ENCODE measurements around the gene LYG1.
"Not testable (repeated sequence)": the region's sequence is repeated elsewhere in the genome, so short reads cannot be mapped to it uniquely, and the experiment has no call there.

The LYG1 gene

DNA sequence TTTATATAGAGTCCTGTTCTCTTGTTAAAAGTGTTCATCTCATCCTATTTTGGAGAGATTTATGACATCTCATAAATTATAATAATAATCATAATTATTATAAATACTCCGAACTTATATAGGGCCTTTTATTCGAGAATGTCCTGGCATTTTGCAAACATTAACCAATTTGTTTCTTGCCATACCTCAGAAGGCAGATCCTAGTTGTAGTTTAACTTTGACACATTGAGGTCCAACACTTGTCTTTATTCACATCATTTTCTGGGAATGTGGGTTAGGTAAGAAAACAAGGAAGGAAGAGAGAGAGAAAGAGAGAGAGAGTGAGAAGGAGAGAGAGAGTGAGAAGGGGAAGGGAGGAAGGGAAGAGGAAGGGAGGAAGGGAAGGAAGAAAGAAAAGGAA, at the start of gene LYG1:
LYG1 (minus strand) TSS at position 101 of the 400 bp plus-strand sequence. CDS start 5,527 bp downstream, outside the sequence.
- not testable (repeated sequence) for DNase-seq

DNA sequence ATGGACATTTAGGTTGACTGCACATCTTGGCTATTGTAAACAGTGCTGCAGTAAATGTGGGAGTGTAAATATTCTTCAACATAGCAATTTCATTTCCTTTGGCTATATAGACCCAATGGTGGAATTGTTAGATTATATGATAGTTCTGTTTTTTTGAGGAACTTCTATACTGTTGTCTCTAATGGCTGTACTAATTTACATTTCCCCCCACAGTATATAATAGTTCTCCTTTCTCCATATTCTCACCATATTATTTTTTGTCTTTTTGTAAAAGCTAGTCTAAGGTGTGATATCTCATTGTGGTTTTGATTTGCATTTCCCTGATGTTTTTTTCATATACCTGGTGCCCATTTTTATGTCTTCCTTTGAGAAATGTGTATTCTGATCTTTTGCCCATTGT, 49.2 kb upstream of the LYG1 start:
- no peak for DNase-seq

DNA sequence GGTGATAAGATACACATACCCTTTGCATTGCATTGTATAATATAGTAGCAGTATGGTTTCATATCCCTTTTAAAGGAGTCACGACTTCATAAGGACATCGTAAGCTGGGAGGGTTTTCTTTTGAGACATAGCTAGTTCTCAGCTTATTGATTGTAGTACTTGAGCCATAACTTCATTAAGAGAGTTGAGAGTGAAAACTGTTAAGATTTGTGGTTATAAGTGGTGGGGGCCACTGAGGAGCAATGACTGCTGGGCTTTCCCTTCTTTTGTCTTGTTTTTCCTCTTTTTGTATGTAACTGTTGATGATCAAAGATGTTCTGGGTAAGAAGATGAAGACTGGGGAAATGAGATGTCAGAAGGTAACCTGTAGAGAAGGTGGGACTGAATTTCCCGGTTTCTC, 47.2 kb upstream of the LYG1 start:
- no peak for DNase-seq

- no peak for DNase-seq
Measured at GRCh38 chr2:99346218-99346617, 45.2 kb upstream of the LYG1 start.

GRCh38 chr2:99345446-99345845, 44.4 kb upstream of the LYG1 start:
- DNase-seq, result not testable (repeated sequence)

DNA sequence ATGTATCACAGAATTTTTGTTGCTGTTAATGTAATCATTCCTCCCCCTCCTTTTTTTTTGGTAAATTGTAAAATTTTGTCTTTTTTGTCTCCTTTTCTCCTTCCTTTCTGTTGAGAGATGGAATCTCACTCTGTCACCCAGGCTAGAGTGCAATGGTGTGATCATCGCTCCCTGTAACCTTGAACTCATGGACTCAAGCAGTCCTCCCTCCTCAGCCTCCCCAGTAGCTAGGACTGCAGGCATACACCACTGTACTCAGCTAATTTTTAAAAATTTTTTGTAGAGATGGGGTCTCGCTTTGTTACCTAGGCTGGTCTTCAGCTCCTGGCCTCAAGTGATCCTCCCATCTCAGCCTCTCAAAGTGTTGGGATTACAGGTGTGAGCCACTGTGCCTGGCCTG, 41.5 kb upstream of the LYG1 start:
- DNase-seq, result no peak

DNA sequence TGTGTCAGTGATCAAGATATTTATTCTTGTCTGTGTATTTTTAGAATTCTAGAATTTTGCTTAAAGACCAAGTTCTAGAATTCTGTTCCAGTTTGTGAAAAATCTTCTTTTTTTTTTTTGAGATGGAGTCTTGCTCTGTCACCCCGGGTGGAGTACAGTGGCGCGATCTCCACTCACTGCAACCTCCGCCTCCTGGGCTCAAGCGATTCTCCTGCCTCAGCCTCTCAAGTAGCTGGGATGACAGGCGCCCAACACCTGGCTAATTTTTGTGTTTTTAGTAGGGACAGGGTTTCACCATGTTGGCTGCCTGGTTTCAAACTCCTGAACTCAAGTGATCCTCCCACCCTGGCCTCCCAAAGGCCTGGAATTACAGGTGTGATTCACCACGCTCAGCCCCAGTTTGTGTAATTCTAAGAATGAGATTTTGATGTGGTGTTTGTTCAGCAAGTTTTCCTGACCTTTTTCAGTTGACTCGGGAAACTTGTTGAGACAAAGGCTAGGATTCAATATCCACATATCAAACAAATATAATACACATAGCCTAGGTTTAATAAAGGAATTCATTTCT, 39.8 kb upstream of the LYG1 start:
- no peak for DNase-seq

GRCh38 chr2:99338029-99338585, 37.1 kb upstream of the LYG1 start:
- DNase-seq, result no peak

DNA sequence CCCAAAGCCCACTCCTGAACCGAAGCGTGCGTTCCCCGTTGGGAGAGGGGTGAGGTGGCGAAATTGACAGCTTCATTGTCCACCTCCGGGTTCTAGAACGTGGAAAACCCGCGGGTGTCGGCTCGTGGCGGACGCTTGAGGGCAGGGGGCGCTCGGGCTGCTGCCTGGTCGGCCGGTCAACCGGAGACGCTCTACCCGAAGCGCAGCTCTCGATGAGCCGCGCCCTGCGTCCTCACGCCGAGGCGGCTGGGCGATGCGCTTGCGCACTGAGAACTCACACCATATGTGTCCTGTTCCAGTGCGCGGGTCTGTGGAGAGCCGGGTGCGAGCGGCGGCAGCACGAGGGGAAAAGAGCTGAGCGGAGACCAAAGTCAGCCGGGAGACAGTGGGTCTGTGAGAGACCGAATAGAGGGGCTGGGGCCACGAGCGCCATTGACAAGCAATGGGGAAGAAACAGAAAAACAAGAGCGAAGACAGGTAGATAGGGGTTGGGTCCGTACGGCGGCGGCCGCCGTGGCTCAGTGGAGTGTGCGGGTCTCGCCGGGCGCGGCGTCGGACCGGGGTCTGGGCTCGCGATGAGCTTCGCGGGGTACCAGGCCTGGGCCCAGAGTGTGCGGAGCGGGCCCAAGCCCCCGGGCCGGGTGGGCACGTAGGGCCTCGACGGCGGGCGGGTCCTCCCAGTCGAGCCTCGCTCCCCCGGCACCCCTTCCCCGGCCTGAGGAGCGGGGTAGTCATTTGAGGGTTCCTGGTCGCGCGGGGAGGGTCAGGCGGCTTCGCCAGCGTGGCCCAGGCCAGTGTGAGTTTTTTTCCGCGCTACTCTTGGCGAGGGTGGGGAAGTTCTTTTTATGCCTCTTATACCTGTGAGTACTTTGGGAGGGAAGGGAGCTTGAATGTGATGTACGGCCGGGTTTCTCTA, 36.4 kb upstream of the LYG1 start, which contains the start of gene EIF5B:
EIF5B (plus strand) TSS at position 277 of the 916 bp plus-strand sequence; CDS start at position 443, 166 bp downstream.
- DNase-seq, result peak; percentile 96

GRCh38 chr2:99336804-99337112, 35.8 kb upstream of the LYG1 start:
- no peak for DNase-seq

DNA sequence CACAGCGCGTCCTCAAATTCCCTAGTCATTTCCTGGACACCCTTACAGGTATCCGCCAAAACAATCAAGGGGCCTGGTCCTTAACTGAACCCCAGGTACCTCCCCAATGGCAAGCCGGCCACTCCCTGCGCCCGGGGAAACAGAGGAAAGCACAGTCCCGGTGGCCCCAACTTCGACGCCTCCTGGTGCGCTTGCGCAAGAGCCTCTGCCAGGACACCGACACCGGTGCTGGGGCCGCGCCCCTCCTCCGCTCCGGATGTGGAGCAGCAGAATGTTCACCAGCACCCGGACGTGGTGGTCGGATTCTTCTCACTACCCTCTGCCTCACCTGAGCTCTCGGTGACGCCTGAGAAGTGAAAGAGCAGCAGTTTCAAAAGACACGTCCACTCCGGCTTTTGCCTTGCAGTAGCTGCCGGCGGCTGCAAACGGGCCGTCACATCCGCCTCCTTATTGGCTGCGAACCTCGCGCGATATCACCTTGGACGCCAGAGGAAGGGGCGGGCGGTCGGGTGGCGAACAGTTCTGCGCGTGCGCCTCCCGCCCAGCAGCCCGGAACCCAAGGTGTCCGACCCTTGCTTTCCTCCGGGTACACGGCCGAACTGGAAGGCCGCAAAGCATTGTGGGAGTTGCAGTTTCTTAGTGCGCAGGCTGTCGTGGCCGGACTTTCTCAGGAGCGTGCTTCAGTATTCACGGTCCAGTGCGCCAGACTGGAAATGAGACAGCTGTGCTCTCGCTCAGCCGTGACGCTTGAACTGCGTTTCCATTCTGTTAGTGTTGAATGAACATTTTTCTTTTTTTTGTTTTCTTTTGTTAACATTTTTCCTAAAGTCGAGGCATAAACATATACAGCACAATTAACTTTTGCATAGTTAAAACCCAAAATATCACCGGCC, 35.2 kb upstream of the LYG1 start, which contains the start of gene TXNDC9:
TXNDC9 (minus strand) TSS at position 423 of the 893 bp plus-strand sequence. CDS start 3,123 bp downstream, outside the sequence.
- peak; percentile 97 for DNase-seq

DNA sequence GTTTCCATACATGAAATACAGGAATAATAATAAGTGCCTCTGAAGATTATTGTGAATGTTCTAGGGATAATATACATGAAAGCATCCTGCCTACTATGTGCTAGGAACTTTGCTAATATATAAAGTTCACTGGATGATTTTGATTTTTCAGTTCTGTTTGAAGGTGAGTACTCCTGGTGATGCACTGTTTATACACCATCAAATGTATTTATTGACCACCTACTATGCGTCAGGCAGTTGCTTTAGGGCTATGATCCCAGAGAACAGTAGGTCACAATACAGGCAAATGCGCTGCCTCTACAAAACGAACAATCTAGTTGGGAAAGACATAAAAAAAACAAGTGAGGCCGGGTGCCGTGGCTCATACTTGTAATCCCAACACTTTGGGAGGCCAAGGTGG, 24.4 kb upstream of the LYG1 start:
- DNase-seq, result no peak

- DNase-seq, result not testable (repeated sequence)
Measured at GRCh38 chr2:99317873-99318200, 16.8 kb upstream of the LYG1 start.

GRCh38 chr2:99317161-99317872, 16.3 kb upstream of the LYG1 start:
- DNase-seq, result no peak

GRCh38 chr2:99299580-99299979, 1.4 kb downstream of the LYG1 start:
- no peak for DNase-seq

GRCh38 chr2:99297994-99298393, 3.0 kb downstream of the LYG1 start:
- DNase-seq, result no peak

GRCh38 chr2:99285526-99285925, 15.5 kb downstream of the LYG1 start:
- DNase-seq, result no peak

GRCh38 chr2:99279969-99280695, 20.9 kb downstream of the LYG1 start:
- no peak for DNase-seq

DNA sequence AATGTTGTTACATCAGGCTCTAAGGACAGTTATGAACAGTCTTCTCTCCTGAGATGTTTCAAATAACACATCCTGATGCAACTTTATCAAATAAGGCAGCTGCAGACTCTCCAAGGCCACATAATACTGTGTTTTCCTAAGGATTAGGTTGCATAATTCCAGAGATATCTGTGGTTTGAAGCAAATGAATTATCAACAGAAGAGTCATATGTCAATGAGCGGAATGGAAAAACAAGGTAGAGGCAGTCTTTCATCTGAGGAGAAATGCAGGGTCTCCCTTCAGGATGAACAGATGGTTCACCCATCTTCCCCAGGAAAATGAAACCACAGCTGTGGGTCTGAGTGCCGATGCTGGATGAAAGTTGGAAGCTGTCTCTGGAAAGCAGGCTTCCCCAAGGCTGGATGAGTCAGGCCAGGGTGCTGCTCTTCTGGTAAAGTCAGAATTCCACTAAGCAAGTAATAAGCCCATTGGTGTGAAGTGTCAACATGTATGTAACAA, 22.2 kb downstream of the LYG1 start:
- no peak for DNase-seq

- DNase-seq, result not testable (repeated sequence)
Measured at GRCh38 chr2:99278195-99278765, 22.7 kb downstream of the LYG1 start.

GRCh38 chr2:99275882-99276281, 25.1 kb downstream of the LYG1 start:
- DNase-seq, result no peak

Data from KG1 (cell line).